GM18870 (cell line): Measurements from ENCODE around the gene ZNF43.
"Not testable (repeated sequence)": the region's sequence is repeated elsewhere in the genome, so short reads cannot be mapped to it uniquely, and the experiment has no call there.

Experiments
- ATAC-seq: cut with Tn5 transposase; IDR thresholded peaks from one replicate; pipeline ENCODE4 v1.9.1; 2021; ENCODE audit warnings: moderate library complexity; ENCODE audit not compliant: unreplicated experiment

Gene ZNF43

GRCh38 chr19:21835810-21836444, at the start of gene ZNF43:
TSS of gene ZNF43 (minus strand) at chr19:21836182. CDS start at chr19:21836038, 144 bp downstream.
- peak; percentile 91 for ATAC-seq

DNA sequence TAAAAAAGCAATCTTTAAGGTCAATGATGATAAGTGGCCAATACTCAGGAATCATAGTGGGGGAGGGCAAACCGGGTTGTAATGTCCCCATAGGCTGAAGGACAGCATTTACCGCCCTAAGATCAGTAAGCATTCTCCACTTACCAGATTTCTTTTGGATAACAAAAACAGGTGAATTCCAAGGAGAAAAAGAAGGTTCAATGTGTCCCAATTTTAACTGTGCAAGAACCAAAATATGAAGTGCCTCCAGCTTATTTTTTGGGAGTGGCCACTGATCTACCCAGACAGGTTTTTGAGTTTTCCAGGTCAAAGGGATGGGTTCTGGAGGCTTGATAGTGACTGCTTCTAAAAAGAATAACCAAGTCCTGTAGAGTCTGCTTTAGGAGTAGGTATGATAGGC, 49.5 kb upstream of the ZNF43 start:
- not testable (repeated sequence) for ATAC-seq

GRCh38 chr19:21884786-21885185, 48.8 kb upstream of the ZNF43 start:
- ATAC-seq: not testable (repeated sequence)

DNA sequence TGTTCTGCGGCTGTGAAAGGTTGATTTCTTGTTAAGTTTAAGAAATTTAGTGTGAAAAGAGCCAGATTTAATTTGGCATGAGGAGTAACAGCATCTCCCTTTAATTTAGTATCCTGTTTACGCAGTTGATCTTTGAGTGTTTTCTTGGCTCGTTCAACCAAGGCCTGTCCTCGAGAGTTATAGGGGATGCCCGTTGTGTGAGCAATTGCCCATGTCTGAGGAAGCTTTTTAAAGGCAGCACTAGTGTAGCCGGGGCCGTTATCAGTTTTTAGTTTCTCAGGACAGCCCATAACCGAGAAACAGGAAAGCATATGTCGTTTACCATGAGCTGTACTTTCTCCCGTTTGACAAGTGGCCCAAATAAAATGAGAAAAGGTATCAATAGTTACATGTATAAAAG, 47.5 kb upstream of the ZNF43 start:
- no peak for ATAC-seq

GRCh38 chr19:21880761-21881160, 44.8 kb upstream of the ZNF43 start:
- ATAC-seq: not testable (repeated sequence)

- ATAC-seq: no peak
Measured at GRCh38 chr19:21878646-21879045, 42.7 kb upstream of the ZNF43 start.

DNA sequence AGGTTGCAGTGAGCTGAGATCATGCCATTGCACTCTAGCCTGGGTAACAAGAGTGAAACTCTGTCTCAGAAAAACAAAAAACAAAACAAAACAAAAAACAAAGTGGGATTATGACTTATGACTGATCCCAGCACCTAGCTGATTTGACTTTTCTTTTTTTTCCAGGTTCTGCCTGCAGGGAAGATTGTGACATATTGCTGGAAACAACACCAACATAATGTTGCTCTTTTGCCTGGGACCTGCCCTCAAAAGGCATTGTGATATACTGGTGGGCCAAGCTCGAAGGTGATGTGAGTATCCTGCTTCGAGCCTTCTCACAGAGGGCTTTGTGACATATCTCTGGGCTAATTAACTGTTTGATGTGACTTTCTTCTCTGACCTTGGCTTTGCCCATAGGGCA, 42.0 kb upstream of the ZNF43 start:
- ATAC-seq: no peak

DNA sequence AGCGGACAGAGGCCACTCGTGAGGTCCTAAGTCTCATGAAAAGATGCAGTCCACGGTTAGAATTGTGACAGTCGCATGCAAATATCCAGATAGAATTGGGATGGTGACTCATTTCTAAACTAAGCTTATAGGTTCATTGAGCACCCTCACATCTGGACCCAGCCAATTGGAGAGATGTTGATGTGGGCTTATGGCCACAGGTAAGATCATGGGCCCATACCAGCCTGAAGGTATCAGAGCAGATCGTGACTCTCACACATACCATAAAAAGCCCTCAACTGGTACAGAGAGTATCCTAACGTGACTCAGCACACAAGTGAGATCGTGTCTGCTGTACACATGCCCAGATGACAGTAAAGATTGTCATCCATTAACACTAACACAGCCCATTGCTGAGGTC, 40.6 kb upstream of the ZNF43 start:
- ATAC-seq: not testable (repeated sequence)

DNA sequence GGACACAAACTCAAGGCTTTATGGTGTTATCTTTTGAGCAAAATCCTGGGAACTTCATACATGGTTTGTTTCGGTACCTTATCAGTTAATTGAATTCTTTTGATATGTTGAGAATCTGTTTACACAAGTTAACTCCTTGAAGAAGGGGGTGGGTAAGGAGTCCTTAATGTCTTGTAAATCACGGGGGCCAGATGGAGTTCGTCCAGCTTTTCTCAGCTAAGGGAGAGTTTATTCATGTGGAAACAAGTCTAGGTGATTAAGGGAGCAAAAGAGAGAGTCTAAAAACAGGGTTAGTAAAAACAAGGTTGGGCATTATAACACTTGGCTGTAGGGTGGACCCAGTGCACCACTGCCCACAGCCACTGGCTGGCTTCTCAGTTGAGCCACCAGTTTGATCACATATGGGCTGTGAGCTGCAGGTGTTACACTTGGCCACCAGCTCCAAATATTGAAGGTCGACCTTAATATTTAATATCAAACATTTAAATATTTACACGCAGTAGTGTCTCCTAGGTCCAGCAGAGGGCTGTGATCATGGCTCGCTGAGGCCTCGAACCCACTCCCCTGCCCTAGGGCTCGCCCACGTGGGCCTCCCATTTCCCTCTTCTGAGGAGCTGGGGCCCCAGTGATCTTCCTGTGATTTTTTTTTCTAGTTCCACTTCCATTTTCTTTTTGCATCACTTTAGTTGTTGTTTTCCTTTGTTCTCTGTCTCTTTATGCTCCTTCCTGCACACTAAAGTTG, 21.0 kb upstream of the ZNF43 start:
- no peak for ATAC-seq

GRCh38 chr19:21851596-21852345, 15.8 kb upstream of the ZNF43 start:
- ATAC-seq: peak; percentile 90

GRCh38 chr19:21850656-21851255, 14.8 kb upstream of the ZNF43 start:
- ATAC-seq: no peak

GRCh38 chr19:21848706-21849105, 12.7 kb upstream of the ZNF43 start:
- no peak for ATAC-seq

- ATAC-seq: no peak
Measured at GRCh38 chr19:21843081-21843480, 7.1 kb upstream of the ZNF43 start.

GRCh38 chr19:21841488-21842097, 5.6 kb upstream of the ZNF43 start:
- no peak for ATAC-seq

DNA sequence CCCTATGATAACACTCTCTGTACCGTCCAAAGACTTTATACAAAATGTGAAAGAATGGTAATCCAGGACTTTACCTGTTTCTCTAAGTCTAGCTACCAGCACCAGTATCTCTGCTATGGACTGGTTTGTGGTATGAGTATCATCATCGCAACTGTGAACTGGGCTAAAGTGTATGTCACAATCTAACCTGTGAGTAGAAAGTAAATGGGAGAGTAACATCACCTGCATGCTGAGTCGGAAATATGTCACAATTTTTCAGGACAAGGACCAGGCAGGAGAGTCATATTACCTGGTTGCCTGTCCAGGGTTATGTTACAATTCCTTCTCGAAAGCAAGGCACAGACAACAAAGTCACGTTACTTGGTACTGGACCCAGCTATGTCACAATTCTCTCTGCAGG, 5.1 kb upstream of the ZNF43 start:
- no peak for ATAC-seq

DNA sequence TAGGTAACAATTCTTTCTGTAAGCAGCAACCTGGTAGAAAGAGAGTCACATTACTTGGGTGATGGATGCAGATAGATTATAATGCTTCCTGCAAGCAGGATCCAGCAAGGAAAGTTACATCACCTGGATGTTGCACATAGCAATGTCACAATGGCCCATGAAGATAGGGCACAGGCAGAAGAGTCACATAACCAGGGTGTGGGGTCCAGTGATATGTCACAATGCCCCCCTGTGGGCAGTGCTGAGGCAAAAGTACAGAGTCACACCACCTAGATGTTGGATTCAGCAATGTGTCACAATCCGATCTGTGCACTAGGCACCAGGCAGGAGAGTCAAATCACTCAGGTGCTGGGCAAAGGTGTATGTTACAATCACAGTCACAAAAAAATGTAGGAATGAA, 4.0 kb upstream of the ZNF43 start:
- no peak for ATAC-seq

DNA sequence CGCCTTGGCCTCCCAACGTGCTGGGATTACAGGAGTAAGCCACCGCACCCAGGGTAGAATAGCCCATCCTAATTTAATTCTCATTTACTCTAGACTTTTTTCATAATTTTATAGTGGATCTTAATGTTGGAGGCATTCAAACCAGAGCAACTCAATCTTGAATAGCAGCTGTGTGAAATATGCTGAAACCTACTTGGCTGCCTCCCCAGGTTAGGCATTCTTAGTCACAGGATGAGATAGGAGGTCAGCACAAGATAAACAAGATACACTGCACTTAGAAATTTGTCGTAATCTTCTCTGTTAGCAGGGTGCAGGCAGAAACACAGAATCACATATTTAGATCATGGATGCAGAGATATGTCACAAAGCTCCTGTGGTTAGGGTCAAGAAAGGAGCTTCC, 2.7 kb upstream of the ZNF43 start:
- no peak for ATAC-seq

DNA sequence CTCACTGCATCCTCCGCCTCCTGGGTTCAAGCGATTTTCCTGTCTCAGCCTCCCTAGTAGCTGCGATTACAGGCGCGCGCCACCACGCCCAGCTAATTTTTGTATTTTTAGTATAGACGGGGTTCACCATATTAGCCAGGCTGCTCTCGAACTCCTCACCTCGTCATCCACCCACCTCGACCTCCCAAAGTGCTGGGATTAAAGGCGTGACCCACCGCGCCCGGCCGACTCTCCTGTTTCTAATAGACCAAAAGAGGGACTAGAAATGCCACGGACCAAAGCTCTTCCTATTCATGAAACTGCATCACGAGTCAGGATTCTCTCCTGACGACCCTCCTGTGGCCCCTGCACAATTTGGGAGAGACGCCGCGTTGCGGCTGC, 563 bp downstream of the ZNF43 start:
- peak; percentile 4 for ATAC-seq

DNA sequence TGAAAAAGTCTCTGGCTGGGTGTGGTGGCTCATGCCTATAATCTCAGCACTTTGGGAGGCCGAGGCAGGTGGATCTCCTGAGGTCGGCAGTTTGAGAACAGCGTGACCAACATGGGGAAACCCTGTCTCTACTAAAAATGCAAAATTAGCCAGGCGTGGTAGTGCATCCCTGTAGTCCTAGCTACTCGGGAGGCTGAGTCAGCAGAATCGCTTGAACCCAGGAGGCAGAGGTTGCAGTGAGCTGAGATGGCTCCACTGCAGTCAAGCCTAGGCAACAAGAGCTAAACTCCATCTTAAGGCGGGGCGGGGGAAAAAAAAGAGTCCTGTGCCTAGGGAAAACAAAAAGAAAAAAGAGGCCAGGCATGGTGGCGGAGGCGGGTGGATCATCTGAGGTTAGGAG, 2.2 kb downstream of the ZNF43 start:
- no peak for ATAC-seq

DNA sequence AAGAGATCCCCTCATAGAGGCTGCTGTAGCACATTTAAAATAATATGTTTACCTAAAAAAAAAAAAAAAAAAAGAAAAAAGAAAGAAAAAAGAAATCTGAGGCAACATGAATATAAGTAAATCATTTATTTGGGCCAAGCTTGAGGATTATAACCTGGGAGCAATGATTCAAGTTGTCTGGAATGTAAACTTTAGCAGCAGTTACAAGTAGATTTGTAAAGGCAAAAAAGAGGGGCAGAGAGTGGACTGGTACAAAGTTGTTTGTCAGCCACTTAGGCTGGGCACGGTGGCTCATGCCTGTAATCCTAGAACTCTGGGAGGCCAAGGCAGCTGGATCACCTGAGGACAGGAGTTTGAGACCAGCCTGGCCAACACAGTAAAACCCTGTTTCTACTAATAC, 11.3 kb downstream of the ZNF43 start:
- ATAC-seq: no peak

GRCh38 chr19:21823224-21823623, 12.8 kb downstream of the ZNF43 start:
- no peak for ATAC-seq
